GM04503 (cell line): Measurements from ENCODE around the gene NAA35.
"Not testable (repeated sequence)": the region's sequence is repeated elsewhere in the genome, so short reads cannot be mapped to it uniquely, and the experiment has no call there.

Experiments
- DNase-seq: peaks from one replicate; pipeline ENCODE4 v3.0.0-alpha.2; 2012; ENCODE audit warnings: low read depth

The NAA35 gene

GRCh38 chr9:85944672-85945071, 3.7 kb downstream of the NAA35 start:
- no peak for DNase-seq

- no peak for DNase-seq
Observed at GRCh38 chr9:85949586-85950335, 8.8 kb downstream of the NAA35 start.

GRCh38 chr9:85959955-85960354, 19.0 kb downstream of the NAA35 start:
- no peak for DNase-seq

- no peak for DNase-seq
Observed at GRCh38 chr9:85960688-85961093, 19.7 kb downstream of the NAA35 start.

GRCh38 chr9:85964526-85964925, 23.6 kb downstream of the NAA35 start:
- no peak for DNase-seq

- DNase-seq = no peak
Observed at GRCh38 chr9:85964949-85965348, 24.0 kb downstream of the NAA35 start.

GRCh38 chr9:85969727-85970126, 28.8 kb downstream of the NAA35 start:
- no peak for DNase-seq

GRCh38 chr9:85971731-85972130, 30.8 kb downstream of the NAA35 start:
- no peak for DNase-seq

GRCh38 chr9:85973238-85973637, 32.3 kb downstream of the NAA35 start:
- DNase-seq = no peak

- not testable (repeated sequence) for DNase-seq
Observed at GRCh38 chr9:85974055-85974547, 33.2 kb downstream of the NAA35 start.

GRCh38 chr9:85978496-85978895, 37.5 kb downstream of the NAA35 start:
- no peak for DNase-seq

- no peak for DNase-seq
Observed at GRCh38 chr9:85981369-85981768, 40.4 kb downstream of the NAA35 start.

GRCh38 chr9:85984457-85984856, 43.5 kb downstream of the NAA35 start:
- DNase-seq = no peak

GRCh38 chr9:85987236-85987635, 46.3 kb downstream of the NAA35 start:
- no peak for DNase-seq

- no peak for DNase-seq
Observed at GRCh38 chr9:85994191-85994590, 53.2 kb downstream of the NAA35 start.

GRCh38 chr9:85995097-85995496, 54.2 kb downstream of the NAA35 start:
- no peak for DNase-seq

- DNase-seq = no peak
Observed at GRCh38 chr9:85995599-85995998, 54.7 kb downstream of the NAA35 start.

- no peak for DNase-seq
Observed at GRCh38 chr9:86005253-86005775, 64.4 kb downstream of the NAA35 start.

- no peak for DNase-seq
Observed at GRCh38 chr9:86009133-86009532, 68.2 kb downstream of the NAA35 start.

- no peak for DNase-seq
Observed at GRCh38 chr9:86020731-86021130, 79.8 kb downstream of the NAA35 start.

- DNase-seq = no peak
Observed at GRCh38 chr9:86021166-86021565, 80.2 kb downstream of the NAA35 start.

- no peak for DNase-seq
Observed at GRCh38 chr9:86022687-86023266, 81.8 kb downstream of the NAA35 start.

- no peak for DNase-seq
Observed at GRCh38 chr9:86027767-86028166, 86.8 kb downstream of the NAA35 start.
